ENCODE results near the gene ADRM1.

GRCh38 chr20:62357187-62357667, 54.4 kb downstream of the ADRM1 start:
- TF ChIP-seq CTCF (IDR thresholded peaks at IDR 0.05): no peak
- no peak for TF ChIP-seq POLR2A (IDR thresholded peaks at IDR 0.05)
- TF ChIP-seq POLR2AphosphoS5 (IDR thresholded peaks at IDR 0.05): no peak
- no peak for TF ChIP-seq EP300 (IDR thresholded peaks at IDR 0.05)
